Calu3 (cell line): Measurements from ENCODE around the gene AZU1. TPM values are rescaled to one million over a fixed set of nuclear protein-coding genes. Genes with fewer than 3 reads are reported as not detected.

ENCODE experiments used
- BruUV-seq: library from RNA; stranded (reverse); fragments of 400-500 nt; replicated peaks from 2 replicates; lab custom pipeline; 2021; lab: Mats Ljungman, UMichigan
- CTCF ChIA-PET: fragments of 300-600 bp; sonication (Branson Sonifier 250); formaldehyde crosslinking; loops from one replicate; lab custom pipeline; 2022; ENCODE audit warnings: antibody characterized with exemption; lab: Charles Lee
- DNase-seq: peaks from one replicate; pipeline ENCODE4 v3.0.0; 2022
- H3K27ac Mint-ChIP-seq: one replicate; pipeline ENCODE4 v1.8.0; 2022; ENCODE audit warnings: mixed read lengths; ENCODE audit not compliant: unreplicated experiment
- H3K27me3 Mint-ChIP-seq: one replicate; pipeline ENCODE4 v1.8.0; 2022; ENCODE audit warnings: mixed read lengths; ENCODE audit not compliant: unreplicated experiment
- H3K36me3 Mint-ChIP-seq: one replicate; pipeline ENCODE4 v1.8.0; 2022; ENCODE audit warnings: mild to moderate bottlenecking, moderate library complexity, mixed read lengths; ENCODE audit not compliant: insufficient read depth, unreplicated experiment
- H3K4me1 Mint-ChIP-seq: one replicate; pipeline ENCODE4 v1.8.0; 2022; ENCODE audit warnings: mild to moderate bottlenecking, low read depth, mixed read lengths; ENCODE audit not compliant: unreplicated experiment
- H3K4me3 Mint-ChIP-seq: one replicate; pipeline ENCODE4 v1.8.0; 2022; ENCODE audit warnings: mild to moderate bottlenecking, low read depth, moderate library complexity, mixed read lengths; ENCODE audit not compliant: unreplicated experiment
- H3K9me3 Mint-ChIP-seq: one replicate; pipeline ENCODE4 v1.8.0; 2022; ENCODE audit warnings: low read depth, mixed read lengths; ENCODE audit not compliant: unreplicated experiment
- intact Hi-C: fragments of 100-400 bp; cut with micrococcal nuclease; formaldehyde crosslinking; loops from one replicate; pipeline ENCODE4 v1.10.0; 2022; ENCODE audit not compliant: unreplicated experiment
- total RNA-seq: library from RNA; stranded (reverse); gene quantifications from 2 replicates; pipeline ENCODE4 v1.2.3, GENCODE V29; 2022
- TF ChIP-seq, protein P1 (sequence below): fragments of 200-600 bp; IDR thresholded peaks from one replicate; pipeline ENCODE4 v1.8.0; 2022; ENCODE audit warnings: antibody characterized with exemption; ENCODE audit not compliant: unreplicated experiment

The AZU1 gene
- total RNA-seq, 1 experiment from 2014 or later = not detected

- intact Hi-C loops = no loop called here
- Mint-ChIP-seq H3K27me3 (no peaks in the 10 kb centered on the region), H3K4me1 (peaks cover 10% of the 10 kb centered on the region), H3K27ac (no peak overlapping the region), H3K9me3 (no peaks in the 10 kb centered on the region), H3K4me3 (no peak overlapping the region), H3K36me3 (peaks cover 73% of the 10 kb centered on the region)
- TF ChIP-seq, protein P1, sequence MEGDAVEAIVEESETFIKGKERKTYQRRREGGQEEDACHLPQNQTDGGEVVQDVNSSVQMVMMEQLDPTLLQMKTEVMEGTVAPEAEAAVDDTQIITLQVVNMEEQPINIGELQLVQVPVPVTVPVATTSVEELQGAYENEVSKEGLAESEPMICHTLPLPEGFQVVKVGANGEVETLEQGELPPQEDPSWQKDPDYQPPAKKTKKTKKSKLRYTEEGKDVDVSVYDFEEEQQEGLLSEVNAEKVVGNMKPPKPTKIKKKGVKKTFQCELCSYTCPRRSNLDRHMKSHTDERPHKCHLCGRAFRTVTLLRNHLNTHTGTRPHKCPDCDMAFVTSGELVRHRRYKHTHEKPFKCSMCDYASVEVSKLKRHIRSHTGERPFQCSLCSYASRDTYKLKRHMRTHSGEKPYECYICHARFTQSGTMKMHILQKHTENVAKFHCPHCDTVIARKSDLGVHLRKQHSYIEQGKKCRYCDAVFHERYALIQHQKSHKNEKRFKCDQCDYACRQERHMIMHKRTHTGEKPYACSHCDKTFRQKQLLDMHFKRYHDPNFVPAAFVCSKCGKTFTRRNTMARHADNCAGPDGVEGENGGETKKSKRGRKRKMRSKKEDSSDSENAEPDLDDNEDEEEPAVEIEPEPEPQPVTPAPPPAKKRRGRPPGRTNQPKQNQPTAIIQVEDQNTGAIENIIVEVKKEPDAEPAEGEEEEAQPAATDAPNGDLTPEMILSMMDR = no peak
- no peak for DNase-seq
- CTCF ChIA-PET = no interaction called here
- BruUV-seq = no TSS peak
Observed at GRCh38 chr19:804419-805165, 23.0 kb upstream of the AZU1 start.

GRCh38 chr19:805166-805551 is 22.5 kb upstream of the AZU1 start:
- intact Hi-C loops = no loop called here
- no peak for DNase-seq
- no TSS peak for BruUV-seq
- Mint-ChIP-seq H3K4me3 (no peak overlapping the region), H3K27me3 (no peaks in the 10 kb centered on the region), H3K36me3 (peaks cover 72% of the 10 kb centered on the region), H3K27ac (no peak overlapping the region), H3K4me1 (peaks cover 5% of the 10 kb centered on the region), H3K9me3 (no peaks in the 10 kb centered on the region)
- CTCF ChIA-PET = no interaction called here
- TF ChIP-seq, protein P1 = no peak

DNA sequence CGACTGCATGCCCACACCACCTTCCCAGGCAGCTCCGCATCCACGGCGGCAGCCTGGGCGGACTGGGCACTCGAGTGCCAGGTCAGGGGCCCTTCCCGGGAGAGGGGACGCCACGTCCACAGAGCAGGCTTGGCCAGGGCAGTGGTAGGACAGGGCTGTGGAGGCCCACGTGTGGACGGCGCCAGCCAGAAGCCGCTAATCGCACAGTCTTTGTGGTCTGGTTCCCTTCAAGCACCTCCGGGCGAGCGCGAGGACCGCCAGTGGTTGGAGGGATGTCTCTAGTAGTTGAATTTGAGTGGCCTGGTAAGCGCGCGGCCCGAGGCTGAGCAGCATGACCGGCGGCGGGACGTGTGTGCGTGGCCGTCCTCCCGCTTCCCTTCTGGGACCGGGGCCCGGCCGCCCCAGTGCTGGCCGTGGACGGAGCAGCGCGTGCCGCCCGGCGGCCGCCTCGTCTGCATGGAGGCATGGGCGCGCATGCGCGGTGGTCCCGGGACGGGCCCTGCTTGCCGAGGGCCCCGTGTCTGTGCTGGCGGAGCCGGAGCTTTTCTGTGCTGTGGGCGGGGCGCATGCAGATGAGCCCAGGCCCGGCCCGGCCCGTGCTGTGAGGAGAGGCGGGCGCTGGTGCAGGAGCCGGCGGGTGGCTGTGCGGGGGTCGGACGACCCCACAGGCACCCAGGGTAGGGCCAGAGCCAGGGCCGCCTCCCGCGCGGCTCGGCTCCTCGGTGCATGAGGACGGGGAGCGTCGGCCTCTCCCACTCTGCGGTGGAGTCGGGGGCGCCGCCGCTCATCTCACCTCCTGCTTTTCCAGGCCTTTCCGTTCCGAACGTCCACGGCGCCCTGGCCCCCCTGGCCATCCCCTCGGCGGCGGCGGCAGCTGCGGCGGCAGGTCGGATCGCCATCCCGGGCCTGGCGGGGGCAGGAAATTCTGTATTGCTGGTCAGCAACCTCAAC is 21.8 kb upstream of the AZU1 start:
- H3K4me3 Mint-ChIP-seq = no peak overlapping the region
- no peak for DNase-seq
- CTCF ChIA-PET = no interaction called here
- no peak overlapping the region for H3K27ac Mint-ChIP-seq
- peaks cover 72% of the 10 kb centered on the region for H3K36me3 Mint-ChIP-seq
- intact Hi-C loops = no loop called here
- TF ChIP-seq, protein P1 = no peak
- no peaks in the 10 kb centered on the region for H3K4me1 Mint-ChIP-seq
- no peaks in the 10 kb centered on the region for H3K9me3 Mint-ChIP-seq
- no peaks in the 10 kb centered on the region for H3K27me3 Mint-ChIP-seq
- no TSS peak for BruUV-seq

GRCh38 chr19:806815-807421 is 20.7 kb upstream of the AZU1 start:
- Mint-ChIP-seq H3K27ac (peak overlapping the region; percentile 44), H3K27me3 (no peaks in the 10 kb centered on the region), H3K36me3 (peaks cover 70% of the 10 kb centered on the region), H3K4me3 (no peak overlapping the region), H3K4me1 (no peaks in the 10 kb centered on the region), H3K9me3 (no peaks in the 10 kb centered on the region)
- CTCF ChIA-PET = no interaction called here
- no TSS peak for BruUV-seq
- DNase-seq = no peak
- intact Hi-C loops = no loop called here
- TF ChIP-seq, protein P1 = no peak
